Mesenteric fat pad (tissue), 1 donor: Measurements from ENCODE around the gene MEOX2. TPM values are rescaled to one million over a fixed set of nuclear protein-coding genes. Genes with fewer than 3 reads are reported as not detected.

ENCODE experiments used
- DNase-seq: peaks from one replicate; pipeline ENCODE4 v3.0.0-alpha.2; 2020; ENCODE audit warnings: low spot score
- long read RNA-seq: library from polyadenylated mRNA; unstranded; transcript quantifications from one replicate; pipeline ENCODE4 v2.0.0, GENCODE V29; 2020
- total RNA-seq: library from RNA; stranded (reverse); fragmentation: NEBNext Ultra II Directional; extraction: Animal tissue kit (Norgen Biotek cat#: 25700); gene quantifications from one replicate; pipeline ENCODE4 v1.2.1, GENCODE V29; 2021
- donor health status: DM: yes; HTN: yes; CAD: no.

The MEOX2 gene
- 22.1 TPM for total RNA-seq
- long read RNA-seq, transcript MEOX2-201 (3 exons, 2,500 nt): major isoform, 76 of 85 reads
- long read RNA-seq, partial matches to known transcripts: 0 of 85 reads
- long read RNA-seq, other reads (novel, unspliced or antisense): 9 of 85 reads

- DNase-seq: peak; percentile 93
Observed at GRCh38 chr7:15686295-15686956, at the start of gene MEOX2. MEOX2 (minus strand) TSS chr7:15686683; CDS start chr7:15686402, 281 bp downstream.

DNA sequence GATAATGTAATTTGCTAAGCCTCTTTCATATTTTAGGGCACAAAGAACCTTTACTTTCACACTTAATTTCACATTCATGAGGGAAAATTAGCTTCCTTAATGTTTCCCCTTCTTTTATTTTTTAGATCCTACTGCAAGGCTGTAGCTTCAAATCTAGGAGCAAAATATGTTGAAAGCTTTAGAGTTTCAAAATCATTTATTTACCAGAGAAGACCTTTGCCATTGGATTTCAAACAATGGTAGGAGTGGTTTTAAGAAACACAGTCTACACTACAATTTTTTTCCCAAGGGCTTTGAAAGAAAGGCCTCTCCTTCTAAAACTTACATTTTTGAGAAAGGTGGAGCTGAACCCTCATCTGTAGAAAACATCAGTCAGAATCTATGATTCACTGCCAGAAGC is 43.3 kb upstream of the MEOX2 start:
- DNase-seq: no peak

- no peak for DNase-seq
Observed at GRCh38 chr7:15725051-15725450, 38.6 kb upstream of the MEOX2 start.

GRCh38 chr7:15723841-15724240 is 37.4 kb upstream of the MEOX2 start:
- DNase-seq: no peak

- no peak for DNase-seq
Observed at GRCh38 chr7:15720849-15721471, 34.5 kb upstream of the MEOX2 start.

DNA sequence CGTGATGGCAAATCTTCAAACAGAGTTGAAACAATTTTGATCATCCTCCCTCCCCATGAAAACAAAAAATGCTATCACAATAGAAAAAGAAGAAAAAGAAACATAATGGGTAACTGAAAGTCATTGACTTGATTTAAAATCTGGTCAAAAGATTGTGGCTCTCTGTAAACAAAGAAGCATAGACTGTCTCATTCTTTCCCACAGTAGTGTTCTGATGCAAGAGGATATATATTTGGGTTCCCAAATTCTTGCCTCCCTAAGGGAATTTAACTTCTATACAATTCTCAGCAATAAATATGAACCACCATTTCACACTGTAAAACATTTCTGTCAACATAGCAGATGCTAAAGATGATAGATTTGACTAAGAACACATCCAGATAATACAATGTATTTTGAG is 32.8 kb upstream of the MEOX2 start:
- DNase-seq: no peak

DNA sequence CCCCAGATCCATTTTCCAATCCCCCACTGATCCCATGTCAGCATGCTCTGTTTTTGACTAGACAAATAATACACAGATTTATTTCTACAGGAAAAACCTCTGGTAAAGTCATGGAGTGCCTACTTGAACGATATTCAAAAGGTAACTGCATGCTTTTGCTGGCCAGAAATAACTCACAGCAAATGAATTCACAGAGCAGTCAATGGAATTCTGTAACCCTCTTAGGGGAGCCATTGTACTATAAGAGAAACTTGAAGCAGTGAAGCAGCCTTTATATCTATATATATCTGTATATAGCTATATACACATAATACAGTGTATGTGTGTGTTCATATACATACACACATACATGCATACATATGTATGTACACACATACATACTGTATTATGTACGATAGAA is 29.0 kb upstream of the MEOX2 start:
- DNase-seq: no peak

DNA sequence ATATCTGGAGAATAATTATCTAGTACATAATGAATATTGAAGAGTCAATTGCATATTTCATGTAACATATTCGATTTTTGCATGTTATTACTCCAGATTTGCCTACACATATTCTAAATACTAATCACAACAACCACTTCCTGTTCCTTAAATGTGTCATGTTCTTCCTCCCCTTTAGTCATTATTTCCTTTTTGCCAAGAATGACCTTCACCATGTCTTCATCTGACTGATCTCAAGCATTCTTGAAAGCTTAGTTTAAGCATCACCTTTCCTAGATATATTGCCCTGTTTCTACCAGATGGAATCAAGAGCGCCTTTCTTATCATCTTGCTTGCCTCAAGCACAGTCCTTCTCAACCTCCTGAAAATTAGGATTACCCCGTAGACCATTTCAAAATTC is 23.5 kb upstream of the MEOX2 start:
- no peak for DNase-seq

DNA sequence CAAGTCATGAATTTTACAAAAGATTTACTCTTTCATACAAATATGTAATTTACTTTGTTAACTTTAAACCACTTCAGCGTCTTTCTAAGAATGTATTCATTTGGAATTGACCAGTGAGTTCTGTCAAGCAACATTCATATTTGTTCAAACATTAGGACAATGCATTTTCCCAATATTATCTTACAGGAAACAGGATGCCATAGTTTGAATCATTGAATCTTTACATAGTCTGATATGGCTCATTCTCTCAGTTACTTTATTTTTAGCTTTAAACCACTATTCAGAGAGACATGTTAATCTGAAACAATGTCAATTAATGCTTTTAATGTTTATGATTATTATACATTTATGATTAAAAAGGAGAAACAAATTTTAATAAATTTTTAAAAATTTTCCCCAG is 21.1 kb upstream of the MEOX2 start:
- DNase-seq: no peak

DNA sequence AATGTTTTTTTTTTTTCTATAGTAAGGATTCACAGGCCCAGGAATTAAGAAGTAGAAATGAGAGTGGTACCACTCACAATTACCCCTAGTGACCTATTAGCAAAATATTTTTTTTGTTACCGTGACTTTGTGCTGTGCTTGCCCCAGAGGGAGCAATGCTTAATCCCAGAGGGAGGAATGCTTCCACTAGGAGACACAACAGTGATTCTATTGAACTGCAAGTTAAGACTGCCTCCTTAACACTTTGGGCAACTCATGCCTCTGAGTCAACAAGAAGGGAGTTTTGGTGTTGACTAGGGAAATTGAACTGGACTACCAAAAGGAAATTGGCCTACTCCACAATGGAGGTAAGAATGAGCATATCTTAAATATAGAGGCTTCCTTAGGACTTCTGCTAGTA is 17.2 kb upstream of the MEOX2 start:
- DNase-seq: no peak

- no peak for DNase-seq
Observed at GRCh38 chr7:15692501-15693020, 6.1 kb upstream of the MEOX2 start.

GRCh38 chr7:15688911-15689310 is 2.4 kb upstream of the MEOX2 start:
- no peak for DNase-seq

GRCh38 chr7:15688279-15688626 is 1.8 kb upstream of the MEOX2 start:
- no peak for DNase-seq

DNA sequence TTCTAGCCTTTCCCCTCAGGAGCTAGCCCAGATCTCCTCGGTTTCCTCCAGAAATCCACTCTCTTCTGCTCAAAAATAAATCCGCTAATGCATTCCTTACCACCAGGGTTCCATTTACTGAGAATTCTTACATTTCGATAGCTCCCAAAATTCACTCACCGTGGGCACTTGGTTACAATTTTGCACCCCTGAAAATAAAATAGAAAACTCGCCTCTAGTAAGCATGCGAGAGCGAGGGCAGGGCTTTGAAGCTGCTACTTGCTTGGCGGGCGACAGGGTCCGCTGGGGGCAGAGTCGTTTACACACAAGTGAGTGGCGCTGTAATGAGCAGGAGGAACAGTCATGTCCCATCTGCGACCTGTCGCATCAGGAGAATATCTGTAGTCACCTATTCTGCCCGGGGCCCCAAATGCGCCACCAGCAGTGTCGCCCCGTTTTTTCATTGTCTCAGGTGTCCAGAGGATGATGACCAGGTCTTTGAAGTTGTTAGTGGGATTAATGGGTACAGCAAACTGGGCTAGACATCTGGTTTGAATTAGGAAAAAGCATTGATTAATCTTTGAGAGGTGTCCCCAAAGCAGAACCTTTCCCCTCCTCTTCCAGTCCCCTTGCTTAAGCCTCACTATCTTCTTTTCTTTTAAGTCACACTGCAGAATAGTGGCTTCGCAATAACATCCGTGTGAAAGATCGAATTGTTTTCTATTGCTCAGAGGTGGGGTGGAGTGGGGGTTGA is 1.2 kb upstream of the MEOX2 start:
- DNase-seq: no peak

GRCh38 chr7:15686957-15687545 is 568 bp upstream of the MEOX2 start:
- DNase-seq: no peak

GRCh38 chr7:15685358-15686294 is 857 bp downstream of the MEOX2 start:
- no peak for DNase-seq

DNA sequence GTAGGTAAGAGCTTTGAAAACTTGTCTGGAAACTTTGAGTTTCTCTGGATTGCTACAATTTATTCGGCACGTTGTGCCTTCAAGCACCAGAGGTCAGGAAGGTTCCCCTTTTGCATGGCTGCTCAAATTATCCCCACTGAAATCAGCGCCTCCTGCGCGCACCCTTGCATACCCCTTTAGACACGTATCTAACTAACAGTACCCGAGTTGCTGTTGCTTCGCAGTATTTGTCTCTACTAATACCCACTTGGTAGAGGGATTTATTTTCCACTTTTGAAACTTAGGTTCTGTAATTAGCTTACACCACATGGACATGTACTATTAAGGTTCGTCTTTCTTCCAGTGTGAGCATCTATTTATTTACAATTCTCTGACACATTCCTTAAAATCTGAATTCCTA is 1.6 kb downstream of the MEOX2 start:
- no peak for DNase-seq

DNA sequence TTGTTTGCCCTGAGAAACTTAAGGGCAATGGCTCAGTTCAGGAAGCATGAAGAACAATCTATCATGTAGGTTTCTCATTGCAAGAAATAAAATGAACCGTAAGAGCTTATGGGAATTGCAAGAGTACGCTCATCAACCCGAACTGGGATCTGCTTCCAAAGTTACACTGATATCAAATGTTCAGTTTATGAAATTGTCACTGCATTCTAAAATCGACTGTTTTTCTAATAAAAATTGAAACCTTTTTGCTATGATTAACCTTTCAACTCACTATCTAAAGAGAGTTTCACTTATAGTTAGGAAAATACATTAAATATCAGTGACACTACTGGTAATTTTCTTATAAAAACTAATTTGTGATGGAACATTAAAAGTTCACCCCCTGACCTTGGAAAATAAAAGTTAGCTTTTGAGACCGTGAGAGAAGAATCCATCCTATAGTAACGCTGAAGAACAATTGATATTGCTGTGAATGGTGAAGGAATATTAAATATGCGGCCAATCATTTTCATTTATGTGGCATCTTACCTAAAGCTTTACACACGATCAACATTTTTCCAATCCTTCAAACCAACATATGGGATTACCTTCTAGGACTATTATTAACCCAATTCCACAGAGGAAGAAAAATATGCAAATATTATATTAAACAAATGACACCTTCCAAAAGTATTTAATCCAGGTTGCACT is 2.2 kb downstream of the MEOX2 start:
- DNase-seq: no peak

DNA sequence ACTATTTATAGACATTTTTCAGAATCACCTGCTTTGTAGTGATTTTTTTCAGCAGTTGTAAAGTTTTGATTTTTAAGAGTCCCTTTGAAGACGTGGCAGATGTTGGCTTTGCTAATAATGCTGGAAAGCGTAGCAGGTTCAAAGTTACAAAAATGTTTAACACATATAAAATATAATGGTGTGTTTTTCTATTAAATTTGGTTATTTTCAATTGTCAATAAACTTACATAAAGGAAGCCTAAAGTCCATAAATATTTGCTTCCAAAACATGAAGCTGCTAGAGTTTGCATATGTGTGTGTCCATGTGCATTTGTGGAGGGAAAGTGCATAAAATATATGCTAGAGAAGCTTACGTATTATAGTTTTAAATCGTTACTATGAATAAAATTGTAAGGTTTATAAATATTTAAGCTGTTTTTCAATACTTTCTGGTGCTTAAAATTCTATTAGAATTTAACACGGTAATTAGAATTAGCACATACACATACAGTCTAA is 3.7 kb downstream of the MEOX2 start:
- DNase-seq: no peak

DNA sequence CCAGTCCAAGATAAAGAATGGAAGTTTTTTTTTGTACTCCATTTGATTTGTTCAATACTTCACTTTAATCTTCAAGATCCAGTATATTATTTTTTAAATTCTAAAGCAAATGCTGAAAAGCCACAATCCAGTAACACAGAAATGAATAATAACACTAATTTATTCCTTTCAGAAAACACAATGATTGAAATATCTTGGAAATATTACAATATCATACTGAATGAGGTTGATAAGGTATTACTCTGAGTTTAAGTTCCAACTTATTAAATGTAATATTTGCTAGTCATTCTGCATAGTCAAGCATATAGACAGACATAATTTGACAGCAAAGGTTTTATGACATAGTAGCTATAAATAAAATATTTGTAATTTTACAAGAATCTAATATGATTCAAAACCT is 4.4 kb downstream of the MEOX2 start:
- DNase-seq: no peak
